Stimulated activated CD4-positive, alpha-beta T cell treated with anti-CD3 and anti-CD28 coated beads, Interleukin-4, amount 100 ng/mL, for 1 hour (primary cell): Measurements from ENCODE around the gene RPS6KA2.

Source experiments
- DNase-seq: peaks from one replicate; pipeline ENCODE4 v3.0.0-alpha.2; 2020

Gene RPS6KA2

GRCh38 chr6:166462461-166463135, 164.5 kb downstream of the RPS6KA2 start:
- no peak for DNase-seq

- DNase-seq: no peak
Measured at GRCh38 chr6:166461821-166462460, 165.1 kb downstream of the RPS6KA2 start.

- DNase-seq: no peak
Measured at GRCh38 chr6:166460473-166461437, 166.3 kb downstream of the RPS6KA2 start.

- no peak for DNase-seq
Measured at GRCh38 chr6:166459906-166460305, 167.1 kb downstream of the RPS6KA2 start.

- no peak for DNase-seq
Measured at GRCh38 chr6:166459272-166459671, 167.8 kb downstream of the RPS6KA2 start.

- no peak for DNase-seq
Measured at GRCh38 chr6:166456395-166457156, 170.5 kb downstream of the RPS6KA2 start.

- DNase-seq: no peak
Measured at GRCh38 chr6:166454692-166455515, 172.1 kb downstream of the RPS6KA2 start.

- no peak for DNase-seq
Measured at GRCh38 chr6:166453651-166454050, 173.4 kb downstream of the RPS6KA2 start.

- no peak for DNase-seq
Measured at GRCh38 chr6:166450167-166450873, 176.7 kb downstream of the RPS6KA2 start.

GRCh38 chr6:166449641-166450040, 177.4 kb downstream of the RPS6KA2 start:
- no peak for DNase-seq

- DNase-seq: no peak
Measured at GRCh38 chr6:166449036-166449435, 178.0 kb downstream of the RPS6KA2 start.

GRCh38 chr6:166448432-166448831, 178.6 kb downstream of the RPS6KA2 start:
- no peak for DNase-seq

GRCh38 chr6:166446567-166447065, 180.4 kb downstream of the RPS6KA2 start:
- DNase-seq: no peak

GRCh38 chr6:166446146-166446545, 180.9 kb downstream of the RPS6KA2 start:
- no peak for DNase-seq

- DNase-seq: no peak
Measured at GRCh38 chr6:166444446-166444845, 182.6 kb downstream of the RPS6KA2 start.

- no peak for DNase-seq
Measured at GRCh38 chr6:166443166-166443565, 183.9 kb downstream of the RPS6KA2 start.

- no peak for DNase-seq
Measured at GRCh38 chr6:166442131-166442685, 184.8 kb downstream of the RPS6KA2 start.

GRCh38 chr6:166441325-166442078, 185.5 kb downstream of the RPS6KA2 start:
- DNase-seq: no peak

GRCh38 chr6:166440729-166441128, 186.3 kb downstream of the RPS6KA2 start:
- no peak for DNase-seq

GRCh38 chr6:166440106-166440505, 186.9 kb downstream of the RPS6KA2 start:
- no peak for DNase-seq
